HepG2 (cell line): ENCODE data around the gene IFNAR1. TPM values are rescaled to one million over a fixed set of nuclear protein-coding genes. Genes with fewer than 3 reads are reported as not detected.

Source experiments
- ERF ChIP-seq: IDR thresholded peaks from 2 replicates; pipeline ENCODE4 v1.6.1; 2018; ENCODE audit warnings: missing biosample characterization, missing genetic modification reagents
- ETV5 ChIP-seq: IDR thresholded peaks from 2 replicates; pipeline ENCODE4 v1.6.1; 2018; ENCODE audit warnings: missing biosample characterization, missing genetic modification reagents, inconsistent platforms, borderline replicate concordance
- HES4 ChIP-seq: sonication (generic); formaldehyde crosslinking; IDR thresholded peaks from 2 replicates; pipeline ENCODE4 v1.9.0; 2021; ENCODE audit warnings: mild to moderate bottlenecking, missing genetic modification reagents, borderline replicate concordance
- HNF1A ChIP-seq, 2 experiments: sonication (generic) in 1 of 2; formaldehyde crosslinking in 1 of 2; IDR thresholded peaks; 2 replicates each; pipeline versions ENCODE4 v1.4.0 to v1.6.1; 2016 to 2020; ENCODE audit warnings: borderline replicate concordance in 1 of 2, low read depth in 1 of 2, mild to moderate bottlenecking in 1 of 2, missing genetic modification reagents in 1 of 2
- KDM3A ChIP-seq: IDR thresholded peaks from 2 replicates; pipeline ENCODE4 v1.6.1; 2018; ENCODE audit warnings: low read depth, missing compliant biosample characterization
- LCORL ChIP-seq, 2 experiments: fragments of 450-650 bp in 1 of 2; sonication (generic) in 1 of 2; formaldehyde crosslinking in 1 of 2; IDR thresholded peaks; 2 replicates each; pipeline versions ENCODE4 v1.5.0 to v1.6.1; 2017 to 2020; ENCODE audit warnings: antibody characterized with exemption in 1 of 2, missing genetic modification reagents in 1 of 2
- MAFK ChIP-seq, 2 experiments: IDR thresholded peaks in 1 of 2; conservative IDR thresholded peaks in 1 of 2; 2 replicates each; pipeline ENCODE4 v1.6.1; 2011; ENCODE audit warnings: improper control_type of control experiment in 2 of 2, low read length in 2 of 2
- NFKB2 ChIP-seq: sonication (generic); formaldehyde crosslinking; IDR thresholded peaks from 2 replicates; pipeline ENCODE4 v1.4.0; 2020; ENCODE audit warnings: missing genetic modification reagents, borderline replicate concordance
- POLR2A ChIP-seq, 2 experiments: IDR thresholded peaks; 2 replicates each; pipeline ENCODE4 v1.6.1; 2011; ENCODE audit warnings: low read depth in 2 of 2, low read length in 2 of 2, mild to moderate bottlenecking in 1 of 2, moderate library complexity in 1 of 2; ENCODE audit not compliant: insufficient read depth in 1 of 2
- POLR2G ChIP-seq: fragments of 200-400 bp; formaldehyde crosslinking; IDR thresholded peaks from 2 replicates; pipeline ENCODE4 v1.6.1; 2018; ENCODE audit warnings: mild to moderate bottlenecking, low read depth, low read length, moderate library complexity
- PTBP1 ChIP-seq: fragments of 200-400 bp; formaldehyde crosslinking; IDR thresholded peaks from 2 replicates; pipeline ENCODE4 v1.6.1; 2018; ENCODE audit warnings: low read length, low read depth; ENCODE audit not compliant: poor library complexity, severe bottlenecking
- RBFOX2 ChIP-seq: fragments of 200-400 bp; formaldehyde crosslinking; IDR thresholded peaks from 2 replicates; pipeline ENCODE4 v1.6.1; 2017; ENCODE audit warnings: low read depth, mild to moderate bottlenecking, low read length
- SALL1 ChIP-seq: sonication (generic); formaldehyde crosslinking; IDR thresholded peaks from 2 replicates; pipeline ENCODE4 v1.8.0; 2022; ENCODE audit warnings: mild to moderate bottlenecking, missing genetic modification reagents
- SMAD9 ChIP-seq: sonication (generic); formaldehyde crosslinking; IDR thresholded peaks from 2 replicates; pipeline ENCODE4 v1.5.1; 2020; ENCODE audit warnings: mild to moderate bottlenecking, missing genetic modification reagents
- SMYD3 ChIP-seq: sonication (generic); formaldehyde crosslinking; IDR thresholded peaks from 2 replicates; pipeline ENCODE4 v1.8.1; 2023; ENCODE audit warnings: mild to moderate bottlenecking, missing genetic modification reagents
- TCF7 ChIP-seq: sonication (generic); IDR thresholded peaks from 2 replicates; pipeline ENCODE4 v1.6.1; 2016; ENCODE audit warnings: antibody characterized with exemption, low read depth
- YEATS4 ChIP-seq: sonication (generic); formaldehyde crosslinking; IDR thresholded peaks from 2 replicates; pipeline ENCODE4 v1.4.0; 2020; ENCODE audit warnings: missing genetic modification reagents, borderline replicate concordance
- ZFY ChIP-seq: sonication (generic); formaldehyde crosslinking; IDR thresholded peaks from 2 replicates; pipeline ENCODE4 v1.4.0; 2020; ENCODE audit warnings: missing genetic modification reagents
- ZNF674 ChIP-seq: sonication (generic); formaldehyde crosslinking; IDR thresholded peaks from 2 replicates; pipeline ENCODE4 v1.5.0; 2020; ENCODE audit warnings: low read depth, mild to moderate bottlenecking, missing genetic modification reagents
- ZNF784 ChIP-seq: sonication (generic); formaldehyde crosslinking; IDR thresholded peaks from 2 replicates; pipeline ENCODE4 v1.5.1; 2020; ENCODE audit warnings: missing genetic modification reagents, mild to moderate bottlenecking, borderline replicate concordance
- ZNF816 ChIP-seq: sonication (generic); formaldehyde crosslinking; IDR thresholded peaks from 2 replicates; pipeline ENCODE4 v1.8.0; 2022; ENCODE audit warnings: missing genetic modification reagents, mild to moderate bottlenecking, borderline replicate concordance
- polyA plus RNA-seq, 8 experiments: library from polyadenylated mRNA; depleted of rRNA in 3 of 8; stranded (reverse) in 7 of 8; unstranded in 1 of 8; fragments of >200 nt; fragmentation: Illumina TruSeq in 4 of 8; extraction: Trizol in 4 of 8; gene quantifications; 2 replicates each; pipeline versions ENCODE4 v1.2.1 to v1.2.3, GENCODE V29; 2011 to 2016; ENCODE audit warnings: low read depth in 4 of 8, missing spikeins in 1 of 8, mixed read lengths in 1 of 8; ENCODE audit not compliant: insufficient read depth in 1 of 8
- total RNA-seq, 5 experiments: library from RNA; depleted of rRNA; stranded (reverse); fragments of >200 nt; fragmentation: Illumina TruSeq; extraction: Trizol; gene quantifications; 2 replicates each; pipeline ENCODE4 v1.2.3, GENCODE V29; 2016; ENCODE audit warnings: low read depth in 1 of 5
- TF ChIP-seq, protein P1 (sequence below): sonication (generic); formaldehyde crosslinking; IDR thresholded peaks from 2 replicates; pipeline ENCODE4 v1.9.0; 2021; ENCODE audit warnings: missing genetic modification reagents, borderline replicate concordance

IFNAR1 gene
- total and polyA plus RNA-seq, 2 of the 13 experiments (the other 11 are each of a cell fraction or from before 2014, with no cell fraction given): 6.7 to 9.3 TPM

DNA sequence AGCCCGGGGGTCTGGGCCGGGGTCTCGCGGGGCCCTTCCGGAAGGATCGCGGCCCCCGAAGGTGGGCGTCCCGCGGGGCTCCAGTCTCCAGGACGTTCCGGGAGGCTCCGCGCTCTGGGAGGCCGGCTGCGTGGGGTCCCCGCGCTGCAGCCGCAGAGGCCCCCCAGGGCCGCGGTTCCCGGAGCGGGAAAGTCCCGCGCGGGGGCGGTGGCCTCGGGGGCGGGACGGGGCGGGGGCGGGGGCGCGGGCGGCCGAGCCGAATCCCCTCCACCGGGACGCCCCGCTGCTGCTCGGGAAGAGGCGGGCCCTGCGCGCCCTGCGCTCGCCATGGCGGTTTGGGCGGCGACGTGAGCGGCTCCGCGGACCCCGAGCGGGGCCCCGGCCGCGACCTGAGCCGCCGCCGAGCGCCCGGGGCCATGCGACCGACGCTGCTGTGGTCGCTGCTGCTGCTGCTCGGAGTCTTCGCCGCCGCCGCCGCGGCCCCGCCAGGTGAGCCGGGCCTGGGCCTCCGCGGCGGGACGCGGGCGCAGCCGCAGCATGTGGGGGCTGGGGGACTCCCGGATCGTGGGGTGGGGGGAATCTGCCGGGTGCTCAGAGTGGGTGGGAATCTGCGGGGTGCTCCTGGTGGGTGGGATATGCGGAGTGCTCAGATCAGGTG lies 78.5 kb downstream of the IFNAR1 start, which contains the start of gene IFNGR2 (continued):
- TF ChIP-seq ETV5 (CRISPR knock-in tag) (no peak), SMYD3 (no peak), KDM3A (CRISPR knock-in tag) (no peak), SMAD9 (CRISPR knock-in tag) (no peak), MAFK (conservative IDR thresholded peaks at IDR 0.05 in 1 of 2, IDR thresholded peaks at IDR 0.05 in 1 of 2; ENCODE audit: low read length in 2 of 2) (no peak), HNF1A (IDR thresholded peaks at IDR 0.05; ENCODE audit: low read depth) (no peak), HNF1A (CRISPR knock-in tag; IDR thresholded peaks at IDR 0.05; ENCODE audit: borderline replicate concordance) (no peak), NFKB2 (no peak), TCF7 (no peak), POLR2G (0 out of 2 replicates have a peak, but pooled peaks have one; percentile 25), HES4 (CRISPR knock-in tag) (peak; percentile 71; the same call in 1 of the 2 replicates), ZNF816 (CRISPR knock-in tag) (0 out of 2 replicates have a peak, but pooled peaks have one; percentile 37), ZNF674 (CRISPR knock-in tag) (no peak), POLR2A (IDR thresholded peaks at IDR 0.05; ENCODE audit: insufficient read depth in 1 of 2, low read depth in 2 of 2, low read length in 2 of 2) (peak in 1 of 2 experiments; percentile 64; a peak in 2 of 4 replicates), ERF (CRISPR knock-in tag) (no peak), PTBP1 (no peak), RBFOX2 (0 out of 2 replicates have a peak, but pooled peaks have one; percentile 59), LCORL (IDR thresholded peaks at IDR 0.05) (no peak), LCORL (CRISPR knock-in tag; IDR thresholded peaks at IDR 0.05) (no peak), SALL1 (CRISPR knock-in tag) (0 out of 2 replicates have a peak, but pooled peaks have one; percentile 6), YEATS4 (peak; percentile 10; the same call in 1 of the 2 replicates), ZFY (CRISPR knock-in tag) (peak; percentile 80), ZNF784 (CRISPR knock-in tag) (0 out of 2 replicates have a peak, but pooled peaks have one; percentile 15)
- TF ChIP-seq, protein P1, sequence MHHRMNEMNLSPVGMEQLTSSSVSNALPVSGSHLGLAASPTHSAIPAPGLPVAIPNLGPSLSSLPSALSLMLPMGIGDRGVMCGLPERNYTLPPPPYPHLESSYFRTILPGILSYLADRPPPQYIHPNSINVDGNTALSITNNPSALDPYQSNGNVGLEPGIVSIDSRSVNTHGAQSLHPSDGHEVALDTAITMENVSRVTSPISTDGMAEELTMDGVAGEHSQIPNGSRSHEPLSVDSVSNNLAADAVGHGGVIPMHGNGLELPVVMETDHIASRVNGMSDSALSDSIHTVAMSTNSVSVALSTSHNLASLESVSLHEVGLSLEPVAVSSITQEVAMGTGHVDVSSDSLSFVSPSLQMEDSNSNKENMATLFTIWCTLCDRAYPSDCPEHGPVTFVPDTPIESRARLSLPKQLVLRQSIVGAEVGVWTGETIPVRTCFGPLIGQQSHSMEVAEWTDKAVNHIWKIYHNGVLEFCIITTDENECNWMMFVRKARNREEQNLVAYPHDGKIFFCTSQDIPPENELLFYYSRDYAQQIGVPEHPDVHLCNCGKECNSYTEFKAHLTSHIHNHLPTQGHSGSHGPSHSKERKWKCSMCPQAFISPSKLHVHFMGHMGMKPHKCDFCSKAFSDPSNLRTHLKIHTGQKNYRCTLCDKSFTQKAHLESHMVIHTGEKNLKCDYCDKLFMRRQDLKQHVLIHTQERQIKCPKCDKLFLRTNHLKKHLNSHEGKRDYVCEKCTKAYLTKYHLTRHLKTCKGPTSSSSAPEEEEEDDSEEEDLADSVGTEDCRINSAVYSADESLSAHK (CRISPR knock-in tag): no peak
